SK-N-SH treated with all-trans-retinoic acid at 6 μM for 48 hours (cell line): ENCODE results near the gene RNASEH2B.

Source experiments
- ATAC-seq: fragments of 200-7000 bp; cut with Tn5 transposase; 3 replicates; pipeline ENCODE4 v1.9.1; 2020; ENCODE audit warnings: mild to moderate bottlenecking, moderate library complexity
- ARNTL ChIP-seq: fragments of 450-650 bp; formaldehyde crosslinking; IDR thresholded peaks from 2 replicates; pipeline ENCODE4 v1.5.0; 2020; ENCODE audit warnings: low read depth, mild to moderate bottlenecking, moderate library complexity, borderline replicate concordance
- BACH2 ChIP-seq: fragments of 250-450 bp; sonication (Bioruptor Pico); IDR thresholded peaks from 2 replicates; pipeline ENCODE4 v1.9.0; 2021; ENCODE audit warnings: mild to moderate bottlenecking, borderline replicate concordance
- CSDC2 ChIP-seq: fragments of 250-450 bp; sonication (Bioruptor Pico); IDR thresholded peaks from 2 replicates; pipeline ENCODE4 v1.5.0; 2020; ENCODE audit warnings: mild to moderate bottlenecking, moderate library complexity
- CSRNP3 ChIP-seq: fragments of 250-450 bp; sonication (Bioruptor Pico); IDR thresholded peaks from 2 replicates; pipeline ENCODE4 v1.5.1; 2021; ENCODE audit warnings: mild to moderate bottlenecking, moderate library complexity
- ESRRG ChIP-seq: fragments of 250-450 bp; sonication (Bioruptor Pico); IDR thresholded peaks from 2 replicates; pipeline ENCODE4 v1.6.1; 2021; ENCODE audit warnings: mild to moderate bottlenecking
- GLIS3 ChIP-seq: fragments of 250-450 bp; sonication (Bioruptor Pico); IDR thresholded peaks from 2 replicates; pipeline ENCODE4 v1.5.0; 2020; ENCODE audit warnings: mild to moderate bottlenecking, moderate library complexity
- ISL1 ChIP-seq: fragments of 250-450 bp; sonication (Bioruptor Pico); IDR thresholded peaks from 2 replicates; pipeline ENCODE4 v2.1.2; 2022; ENCODE audit warnings: mild to moderate bottlenecking, moderate library complexity
- OSR1 ChIP-seq: fragments of 250-450 bp; sonication (Bioruptor Pico); IDR thresholded peaks from 2 replicates; pipeline ENCODE4 v1.8.0; 2022; ENCODE audit warnings: moderate library complexity, mild to moderate bottlenecking, inconsistent platforms
- PPARA ChIP-seq: fragments of 250-450 bp; sonication (Bioruptor Pico); IDR thresholded peaks from 2 replicates; pipeline ENCODE4 v1.5.0; 2020; ENCODE audit warnings: mild to moderate bottlenecking, borderline replicate concordance
- RARB ChIP-seq: fragments of 250-450 bp; sonication (Bioruptor Pico); IDR thresholded peaks from 2 replicates; pipeline ENCODE4 v1.8.0; 2021; ENCODE audit warnings: mild to moderate bottlenecking, moderate library complexity
- SNAI2 ChIP-seq: fragments of 250-450 bp; sonication (Bioruptor Pico); IDR thresholded peaks from 2 replicates; pipeline ENCODE4 v1.5.0; 2020; ENCODE audit warnings: mild to moderate bottlenecking, moderate library complexity
- ZC3H10 ChIP-seq: fragments of 250-450 bp; sonication (Bioruptor Pico); IDR thresholded peaks from 2 replicates; pipeline ENCODE4 v1.5.1; 2021; ENCODE audit warnings: mild to moderate bottlenecking, moderate library complexity
- ZFP3 ChIP-seq: fragments of 250-450 bp; sonication (Bioruptor Pico); IDR thresholded peaks from 2 replicates; pipeline ENCODE4 v1.5.0; 2020; ENCODE audit warnings: mild to moderate bottlenecking, moderate library complexity
- ZFP30 ChIP-seq: fragments of 450-650 bp; formaldehyde crosslinking; IDR thresholded peaks from 2 replicates; pipeline ENCODE4 v1.5.0; 2022; ENCODE audit warnings: mild to moderate bottlenecking, moderate library complexity
- ZNF565 ChIP-seq: fragments of 450-650 bp; formaldehyde crosslinking; conservative IDR thresholded peaks from 2 replicates; pipeline ENCODE4 v1.5.0; 2020; ENCODE audit warnings: low read depth, mild to moderate bottlenecking, moderate library complexity
- ZNF70 ChIP-seq: fragments of 450-650 bp; formaldehyde crosslinking; IDR thresholded peaks from 2 replicates; pipeline ENCODE4 v1.5.0; 2020; ENCODE audit warnings: mild to moderate bottlenecking, moderate library complexity
- TF ChIP-seq, protein P1 (sequence below): fragments of 250-450 bp; sonication (Bioruptor Pico); IDR thresholded peaks from 2 replicates; pipeline ENCODE4 v1.8.0; 2021; ENCODE audit warnings: low read depth, mild to moderate bottlenecking, moderate library complexity, borderline replicate concordance
- TF ChIP-seq, protein P2 (sequence below): fragments of 250-450 bp; sonication (Bioruptor Pico); IDR thresholded peaks from 2 replicates; pipeline ENCODE4 v1.5.1; 2020; ENCODE audit warnings: low read depth, mild to moderate bottlenecking, moderate library complexity
- TF ChIP-seq, protein P3 (sequence below): fragments of 250-450 bp; sonication (Bioruptor Pico); IDR thresholded peaks from 2 replicates; pipeline ENCODE4 v1.8.0; 2020; ENCODE audit warnings: mild to moderate bottlenecking, moderate library complexity, borderline replicate concordance

RNASEH2B gene

GRCh38 chr13:50873991-50874390 lies 35.6 kb upstream of the RNASEH2B start (continued):
- TF ChIP-seq, protein P1, sequence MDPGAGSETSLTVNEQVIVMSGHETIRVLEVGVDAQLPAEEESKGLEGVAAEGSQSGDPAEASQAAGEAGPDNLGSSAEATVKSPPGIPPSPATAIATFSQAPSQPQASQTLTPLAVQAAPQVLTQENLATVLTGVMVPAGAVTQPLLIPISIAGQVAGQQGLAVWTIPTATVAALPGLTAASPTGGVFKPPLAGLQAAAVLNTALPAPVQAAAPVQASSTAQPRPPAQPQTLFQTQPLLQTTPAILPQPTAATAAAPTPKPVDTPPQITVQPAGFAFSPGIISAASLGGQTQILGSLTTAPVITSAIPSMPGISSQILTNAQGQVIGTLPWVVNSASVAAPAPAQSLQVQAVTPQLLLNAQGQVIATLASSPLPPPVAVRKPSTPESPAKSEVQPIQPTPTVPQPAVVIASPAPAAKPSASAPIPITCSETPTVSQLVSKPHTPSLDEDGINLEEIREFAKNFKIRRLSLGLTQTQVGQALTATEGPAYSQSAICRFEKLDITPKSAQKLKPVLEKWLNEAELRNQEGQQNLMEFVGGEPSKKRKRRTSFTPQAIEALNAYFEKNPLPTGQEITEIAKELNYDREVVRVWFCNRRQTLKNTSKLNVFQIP = no peak

GRCh38 chr13:50882816-50883435 lies 26.7 kb upstream of the RNASEH2B start:
- TF ChIP-seq ESRRG (CRISPR knock-in tag) = no peak
- TF ChIP-seq GLIS3 (CRISPR knock-in tag) = no peak
- no peak for TF ChIP-seq RARB (CRISPR knock-in tag)
- TF ChIP-seq, protein P2, sequence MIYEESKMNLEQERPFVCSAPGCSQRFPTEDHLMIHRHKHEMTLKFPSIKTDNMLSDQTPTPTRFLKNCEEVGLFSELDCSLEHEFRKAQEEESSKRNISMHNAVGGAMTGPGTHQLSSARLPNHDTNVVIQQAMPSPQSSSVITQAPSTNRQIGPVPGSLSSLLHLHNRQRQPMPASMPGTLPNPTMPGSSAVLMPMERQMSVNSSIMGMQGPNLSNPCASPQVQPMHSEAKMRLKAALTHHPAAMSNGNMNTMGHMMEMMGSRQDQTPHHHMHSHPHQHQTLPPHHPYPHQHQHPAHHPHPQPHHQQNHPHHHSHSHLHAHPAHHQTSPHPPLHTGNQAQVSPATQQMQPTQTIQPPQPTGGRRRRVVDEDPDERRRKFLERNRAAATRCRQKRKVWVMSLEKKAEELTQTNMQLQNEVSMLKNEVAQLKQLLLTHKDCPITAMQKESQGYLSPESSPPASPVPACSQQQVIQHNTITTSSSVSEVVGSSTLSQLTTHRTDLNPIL (CRISPR knock-in tag) = no peak
- TF ChIP-seq ZFP3 (CRISPR knock-in tag) = no peak
- TF ChIP-seq, protein P1 = no peak
- ATAC-seq = no peak

DNA sequence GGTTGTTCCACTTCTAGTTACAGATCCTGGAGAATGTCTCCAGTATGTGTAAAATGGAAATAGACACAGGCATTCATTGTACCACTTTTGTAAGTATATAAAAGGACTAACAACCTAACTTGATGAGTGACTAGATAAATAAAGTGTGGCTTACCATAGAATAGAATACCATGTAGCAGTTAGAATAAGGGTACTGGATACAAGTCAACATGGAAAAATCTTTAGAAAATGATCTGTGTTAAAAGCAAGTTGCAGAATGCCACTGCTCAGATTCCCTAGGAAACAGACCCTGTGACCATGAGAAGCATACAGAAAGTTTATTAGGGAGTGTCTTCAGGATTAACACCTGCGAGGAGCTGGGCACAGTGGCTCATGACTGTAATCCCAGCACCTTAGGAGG lies 25.9 kb upstream of the RNASEH2B start:
- ATAC-seq = no peak
- TF ChIP-seq PPARA (CRISPR knock-in tag) (no peak), OSR1 (no peak), GLIS3 (CRISPR knock-in tag) (no peak), ARNTL (no peak), ISL1 (CRISPR knock-in tag) (no peak), CSRNP3 (CRISPR knock-in tag) (no peak), ZFP30 (CRISPR knock-in tag) (no peak), ZNF70 (CRISPR knock-in tag) (no peak)
- TF ChIP-seq, protein P3, sequence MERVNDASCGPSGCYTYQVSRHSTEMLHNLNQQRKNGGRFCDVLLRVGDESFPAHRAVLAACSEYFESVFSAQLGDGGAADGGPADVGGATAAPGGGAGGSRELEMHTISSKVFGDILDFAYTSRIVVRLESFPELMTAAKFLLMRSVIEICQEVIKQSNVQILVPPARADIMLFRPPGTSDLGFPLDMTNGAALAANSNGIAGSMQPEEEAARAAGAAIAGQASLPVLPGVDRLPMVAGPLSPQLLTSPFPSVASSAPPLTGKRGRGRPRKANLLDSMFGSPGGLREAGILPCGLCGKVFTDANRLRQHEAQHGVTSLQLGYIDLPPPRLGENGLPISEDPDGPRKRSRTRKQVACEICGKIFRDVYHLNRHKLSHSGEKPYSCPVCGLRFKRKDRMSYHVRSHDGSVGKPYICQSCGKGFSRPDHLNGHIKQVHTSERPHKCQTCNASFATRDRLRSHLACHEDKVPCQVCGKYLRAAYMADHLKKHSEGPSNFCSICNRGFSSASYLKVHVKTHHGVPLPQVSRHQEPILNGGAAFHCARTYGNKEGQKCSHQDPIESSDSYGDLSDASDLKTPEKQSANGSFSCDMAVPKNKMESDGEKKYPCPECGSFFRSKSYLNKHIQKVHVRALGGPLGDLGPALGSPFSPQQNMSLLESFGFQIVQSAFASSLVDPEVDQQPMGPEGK (CRISPR knock-in tag) = no peak
- TF ChIP-seq, protein P2 (CRISPR knock-in tag) = no peak
- TF ChIP-seq, all 23 proteins: peak for 0

DNA sequence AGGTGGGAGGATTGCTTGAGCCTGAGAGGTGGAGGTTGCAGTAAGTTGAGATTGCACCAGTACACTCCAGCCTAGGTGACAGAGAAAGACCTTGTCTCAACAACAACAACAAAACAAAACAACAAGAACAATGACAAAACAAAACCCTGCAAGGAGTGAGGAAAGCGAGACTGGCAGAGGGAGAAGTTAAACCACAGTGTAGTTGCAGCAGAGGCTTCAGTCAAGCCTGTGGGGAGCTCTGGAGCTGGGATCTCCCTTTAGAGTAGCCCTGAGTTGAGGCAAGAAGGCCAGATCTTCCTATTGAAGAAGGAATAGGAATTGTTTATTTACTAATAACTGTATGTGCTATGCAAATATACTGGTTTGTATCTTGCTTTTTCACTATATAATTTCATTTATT lies 25.3 kb upstream of the RNASEH2B start:
- no peak for TF ChIP-seq GLIS3 (CRISPR knock-in tag)
- no peak for TF ChIP-seq BACH2
- no peak for TF ChIP-seq ISL1 (CRISPR knock-in tag)
- TF ChIP-seq ZNF565 = no peak
- TF ChIP-seq SNAI2 (CRISPR knock-in tag) = no peak
- no peak for TF ChIP-seq CSDC2
- TF ChIP-seq, protein P3 (CRISPR knock-in tag) = no peak
- no peak for TF ChIP-seq CSRNP3 (CRISPR knock-in tag)
- TF ChIP-seq ESRRG (CRISPR knock-in tag) = no peak
- TF ChIP-seq ZC3H10 (CRISPR knock-in tag) = no peak
- TF ChIP-seq ARNTL = no peak
- TF ChIP-seq PPARA (CRISPR knock-in tag) = no peak
- no peak for TF ChIP-seq ZFP3 (CRISPR knock-in tag)
- TF ChIP-seq, all 23 proteins: peak for 0

More for the DNA sequence above, 25.3 kb upstream of the RNASEH2B start:
- no peak for ATAC-seq
